GM10266 (cell line): ENCODE results near the gene FIGLA.
"Not testable (repeated sequence)": the region's sequence is repeated elsewhere in the genome, so short reads cannot be mapped to it uniquely, and the experiment has no call there.

ENCODE experiments used
- DNase-seq: peaks from one replicate; pipeline ENCODE4 v3.0.0; 2012; ENCODE audit errors: extremely low spot score
- CTCF ChIP-seq: IDR thresholded peaks from 2 replicates; pipeline ENCODE4 v1.5.1; 2012; ENCODE audit warnings: mild to moderate bottlenecking, low read depth; ENCODE audit not compliant: control insufficient read depth, insufficient read depth; ENCODE audit errors: missing control alignments

The FIGLA gene

GRCh38 chr2:70745276-70745825, 45.1 kb downstream of the FIGLA start:
- no peak for TF ChIP-seq CTCF
- DNase-seq, result no peak

DNA sequence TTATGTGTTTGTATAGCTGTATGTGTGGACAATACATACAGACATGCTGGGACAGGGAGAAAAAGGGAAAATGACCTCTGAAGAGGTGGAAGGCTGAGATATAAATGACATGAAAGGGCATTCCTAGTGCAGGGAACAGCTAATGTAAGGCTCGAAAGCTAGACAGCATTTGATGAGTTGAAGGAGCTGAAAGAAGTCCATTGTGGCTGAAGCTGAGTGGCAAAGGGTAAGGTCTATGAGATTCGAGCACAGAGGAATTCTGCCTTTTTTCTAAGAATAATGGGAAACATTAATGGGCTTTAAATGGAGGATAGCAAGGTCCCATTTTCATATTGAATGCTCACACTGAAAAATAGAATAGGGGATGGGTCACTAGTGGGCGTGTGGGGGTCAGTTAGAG, 46.0 kb downstream of the FIGLA start:
- TF ChIP-seq CTCF, result no peak
- no peak for DNase-seq

GRCh38 chr2:70743677-70744076, 46.8 kb downstream of the FIGLA start:
- no peak for DNase-seq
- TF ChIP-seq CTCF, result no peak

GRCh38 chr2:70743068-70743467, 47.4 kb downstream of the FIGLA start:
- no peak for TF ChIP-seq CTCF
- no peak for DNase-seq

GRCh38 chr2:70739492-70739891, 51.0 kb downstream of the FIGLA start:
- not testable (repeated sequence) for DNase-seq

GRCh38 chr2:70738159-70738558, 52.3 kb downstream of the FIGLA start:
- TF ChIP-seq CTCF, result no peak
- DNase-seq, result no peak

GRCh38 chr2:70735071-70735470, 55.4 kb downstream of the FIGLA start:
- TF ChIP-seq CTCF, result no peak
- no peak for DNase-seq

GRCh38 chr2:70733646-70734180, 56.7 kb downstream of the FIGLA start:
- no peak for TF ChIP-seq CTCF
- DNase-seq, result no peak
